ENCODE measurements around the gene RCCD1. TPM values are rescaled to one million over a fixed set of nuclear protein-coding genes. Genes with fewer than 3 reads are reported as not detected.
"Not testable (repeated sequence)": the region's sequence is repeated elsewhere in the genome, so short reads cannot be mapped to it uniquely, and the experiment has no call there.

RCCD1 gene
- total RNA-seq, 1 donor from 2014 or later = 4.6 TPM

DNA sequence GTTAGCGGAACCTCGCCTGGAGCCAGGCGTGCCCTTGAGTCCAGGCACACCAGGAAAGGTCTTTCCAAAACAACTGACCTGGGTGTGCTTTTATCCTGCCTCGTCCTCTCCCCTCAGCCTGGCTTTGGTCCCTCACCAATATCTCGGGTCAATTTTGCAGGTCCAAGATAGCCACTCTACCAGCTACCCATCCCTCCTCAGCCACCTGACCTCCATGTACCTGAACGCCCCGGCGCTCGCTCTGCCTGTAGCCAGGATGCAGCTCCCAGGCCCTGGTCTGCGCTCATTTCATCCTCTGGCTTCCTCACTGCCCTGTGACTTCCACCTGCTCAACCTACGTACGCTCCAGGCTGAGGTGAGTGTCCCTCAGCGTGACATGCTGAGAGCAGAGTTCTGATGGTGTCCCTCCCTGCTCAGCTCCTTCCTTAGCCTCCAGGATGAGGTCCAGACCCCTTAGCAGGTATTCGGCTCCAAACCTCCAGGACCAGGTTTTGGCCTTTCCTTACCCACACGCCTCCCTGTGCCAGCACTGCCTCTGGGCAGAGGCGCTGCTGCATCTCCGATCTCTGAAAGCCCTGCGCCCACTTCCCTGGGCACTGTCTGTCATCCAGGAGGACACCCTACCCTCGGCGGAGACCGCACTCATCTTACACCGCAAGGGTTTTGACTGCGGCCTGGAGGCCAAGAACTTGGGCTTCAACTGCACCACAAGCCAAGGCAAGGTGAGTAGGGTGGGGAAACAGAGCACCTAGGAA lies 36.5 kb upstream of the RCCD1 start:
- no peak for DNase-seq (ENCODE audit: low read depth in 2 of 2)

DNA sequence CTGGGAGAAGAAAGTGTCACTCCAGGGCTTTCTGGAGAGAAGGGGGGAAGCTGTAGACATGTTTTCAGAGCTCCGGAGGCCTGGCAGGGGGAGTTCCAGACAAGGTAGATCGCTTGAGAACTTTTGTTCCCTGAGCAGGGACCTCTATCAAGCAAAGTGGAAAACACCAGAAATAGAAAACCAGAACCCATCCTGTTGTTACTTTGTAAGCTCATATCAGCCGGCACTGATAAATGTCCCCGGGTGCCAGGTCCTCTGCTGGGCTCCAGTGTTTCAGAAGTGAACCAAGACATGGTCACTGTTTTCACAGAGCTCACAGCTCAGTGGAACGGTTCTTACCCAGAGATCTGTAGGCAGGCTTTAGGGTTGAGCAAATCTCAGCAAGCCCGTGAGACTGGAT lies 35.8 kb upstream of the RCCD1 start:
- DNase-seq (ENCODE audit: low read depth in 2 of 2) = no peak

DNA sequence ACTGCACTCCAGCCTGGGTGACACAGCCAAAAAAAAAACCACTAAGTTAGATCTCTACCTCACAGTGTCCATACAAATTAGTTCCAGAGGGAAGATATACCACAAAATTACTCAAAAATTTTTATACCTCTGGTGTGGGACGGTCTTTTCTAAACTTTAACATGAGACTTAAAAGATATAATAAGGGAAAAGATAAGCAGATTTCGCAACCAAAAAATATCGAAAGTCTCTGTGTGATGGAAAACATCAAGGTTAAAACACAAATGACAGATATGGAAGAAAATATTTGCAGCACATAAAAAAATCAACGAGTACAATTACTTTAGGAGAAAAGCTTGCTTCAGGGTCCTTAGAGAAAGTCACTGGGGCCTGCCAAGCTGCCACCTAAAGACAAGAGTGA lies 32.8 kb upstream of the RCCD1 start:
- no peak for DNase-seq (ENCODE audit: low read depth in 2 of 2)

DNA sequence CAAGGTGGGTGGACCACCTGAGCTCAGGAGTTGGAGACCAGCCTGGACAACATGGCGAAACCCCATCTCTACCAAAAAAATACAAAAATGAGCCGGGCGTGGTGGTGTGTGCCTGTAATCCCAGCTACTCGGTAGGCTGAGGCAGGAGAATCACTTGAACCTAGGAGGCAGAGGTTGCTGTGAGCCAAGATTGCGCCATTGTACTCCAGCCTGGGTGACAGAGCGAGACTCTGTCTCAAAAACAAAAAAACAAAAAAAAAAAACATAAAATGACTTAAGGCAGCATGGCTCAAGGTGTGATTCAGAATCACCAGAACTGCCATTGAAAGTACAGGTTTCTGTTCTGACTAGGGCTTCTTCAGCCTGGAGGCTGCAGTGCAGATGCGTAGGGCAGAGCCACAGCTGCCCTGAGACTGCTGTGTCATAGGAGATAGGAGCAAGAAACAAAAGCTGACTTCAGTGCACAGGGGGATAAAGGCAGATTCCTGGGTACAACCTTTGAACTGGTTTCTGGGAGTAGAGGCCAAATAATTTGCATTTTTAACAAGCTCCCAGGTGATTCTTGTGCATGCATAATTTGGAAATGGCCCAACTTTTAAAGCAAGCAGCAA lies 31.9 kb upstream of the RCCD1 start:
- not testable (repeated sequence) for DNase-seq (ENCODE audit: low read depth in 2 of 2)

DNA sequence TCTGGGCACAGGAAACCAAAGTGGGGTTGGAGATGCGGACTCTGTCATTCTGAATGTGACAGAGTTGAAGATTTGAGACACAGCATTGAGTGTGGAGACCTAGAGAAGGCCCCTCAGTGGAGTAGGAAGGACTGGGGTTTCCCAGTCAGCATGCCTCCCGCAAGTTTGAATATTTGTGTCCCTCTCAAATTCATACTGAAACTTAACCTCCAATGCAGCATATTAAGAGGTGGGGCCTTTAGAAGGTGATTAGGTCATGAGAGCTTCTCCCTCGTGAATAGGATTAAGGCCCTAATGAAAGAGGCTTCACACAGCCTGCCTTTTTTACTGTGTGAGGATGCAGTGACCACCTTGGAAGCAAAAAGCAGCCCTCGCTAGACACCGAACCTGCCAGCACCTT lies 30.3 kb upstream of the RCCD1 start:
- no peak for DNase-seq (ENCODE audit: low read depth in 2 of 2)

DNA sequence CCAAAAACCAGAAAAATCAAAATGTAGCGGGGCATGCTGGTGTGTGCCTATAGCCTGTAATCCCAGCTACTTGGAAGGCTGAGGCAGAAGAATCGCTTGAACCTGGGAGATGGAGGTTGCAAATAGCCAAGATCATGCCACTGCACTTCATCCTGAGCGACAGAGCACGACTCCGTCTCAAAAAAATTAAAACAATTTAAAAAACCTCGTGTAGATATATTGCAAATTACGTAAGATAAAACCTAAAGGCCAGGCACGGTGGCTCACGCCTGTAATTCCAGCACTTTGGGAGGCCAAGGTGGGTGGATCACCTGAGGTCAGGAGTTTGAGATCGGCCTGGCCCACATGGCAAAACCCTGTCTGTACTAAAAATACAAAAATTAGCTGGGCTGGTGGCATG lies 27.9 kb upstream of the RCCD1 start:
- DNase-seq (ENCODE audit: low read depth in 2 of 2) = not testable (repeated sequence)

DNA sequence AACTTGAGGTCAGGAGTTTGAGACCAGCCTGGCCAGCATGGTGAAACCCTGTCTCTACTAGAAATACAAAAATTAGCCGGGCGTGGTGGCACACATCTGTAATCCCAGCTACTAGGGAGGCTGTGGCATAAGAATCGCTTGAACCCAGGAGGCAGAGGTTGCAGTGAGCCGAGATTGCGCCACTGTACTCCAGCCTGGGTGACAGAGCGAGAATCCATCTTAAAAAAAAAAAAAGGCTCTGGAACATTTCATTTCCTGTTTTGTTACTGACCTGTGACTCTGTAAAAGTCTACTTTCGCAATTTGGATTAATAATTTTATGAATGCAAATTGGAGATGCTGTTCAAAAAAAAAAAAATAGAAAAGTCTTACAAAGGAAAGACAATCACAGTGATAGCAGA lies 26.6 kb upstream of the RCCD1 start:
- DNase-seq (ENCODE audit: low read depth in 2 of 2) = not testable (repeated sequence)

DNA sequence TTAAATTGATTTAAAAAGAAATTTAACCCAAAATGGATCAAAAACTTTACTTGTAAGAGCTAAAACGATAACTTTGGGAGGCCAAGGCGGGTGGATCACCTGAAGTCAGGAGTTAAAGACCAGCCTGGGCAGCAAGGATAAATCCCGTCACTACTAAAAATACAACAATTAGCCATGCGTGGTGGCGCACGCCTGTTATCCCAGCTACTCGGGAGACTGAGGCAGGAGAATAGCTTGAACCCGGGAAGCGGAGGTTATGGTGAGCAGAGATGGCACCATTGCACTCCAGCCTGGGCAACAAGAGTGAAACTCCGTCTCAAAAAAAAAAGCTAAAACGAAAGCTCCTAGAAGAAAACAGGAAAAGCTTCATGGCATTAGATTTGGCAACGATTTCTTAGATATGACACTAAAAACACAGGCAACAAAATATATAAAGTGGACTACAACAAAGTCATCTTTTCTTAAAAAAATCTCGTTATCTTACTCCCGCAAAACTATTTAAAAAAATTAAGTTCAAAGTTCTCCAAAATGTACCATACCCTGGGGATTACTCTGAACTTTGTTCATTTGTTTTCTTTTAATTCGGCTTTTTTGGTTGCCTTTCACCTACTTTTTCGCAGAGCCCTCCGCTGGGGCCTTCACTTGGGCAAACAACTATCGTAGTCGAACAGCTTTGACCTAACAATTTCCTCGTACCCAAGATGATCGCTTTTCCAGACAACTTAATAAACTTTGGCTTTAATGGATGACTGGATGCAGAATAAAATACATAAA lies 25.3 kb upstream of the RCCD1 start:
- DNase-seq (ENCODE audit: low read depth in 2 of 2) = no peak

DNA sequence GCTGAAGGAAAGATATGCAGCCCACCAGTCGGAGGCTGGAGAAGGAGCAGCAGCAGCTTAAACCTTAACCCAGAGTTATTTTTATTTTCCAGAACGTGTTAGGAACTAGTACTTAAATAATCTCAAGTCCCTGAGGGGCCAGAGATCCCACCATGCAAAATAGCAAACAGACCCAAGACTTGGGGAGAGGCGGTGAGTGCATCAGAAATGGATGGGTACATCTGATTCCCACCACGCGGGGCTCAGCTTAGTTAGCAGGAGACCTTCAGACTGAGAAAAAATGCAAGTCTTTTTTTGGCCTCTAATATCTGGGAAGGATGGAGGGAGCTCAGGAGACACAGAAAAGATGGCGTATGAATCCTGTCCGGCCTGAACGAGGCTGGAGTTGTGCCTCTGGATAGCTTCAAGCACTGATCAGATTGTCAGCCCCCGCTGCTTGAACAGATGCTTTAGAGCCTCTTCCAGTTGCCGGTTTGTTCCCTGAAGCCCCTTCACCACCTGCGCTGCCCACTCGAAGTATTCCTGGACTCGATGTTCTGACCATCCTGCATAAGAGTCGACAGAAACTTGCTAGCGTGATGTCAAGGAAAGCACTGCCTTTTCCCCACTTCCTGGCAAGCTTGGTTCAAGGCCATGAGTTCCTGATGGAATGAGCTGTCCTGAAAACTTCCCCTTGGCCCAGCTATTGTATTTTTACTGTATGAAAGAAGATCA lies 23.7 kb upstream of the RCCD1 start:
- DNase-seq (ENCODE audit: low read depth in 2 of 2) = peak; percentile 14 to 73

DNA sequence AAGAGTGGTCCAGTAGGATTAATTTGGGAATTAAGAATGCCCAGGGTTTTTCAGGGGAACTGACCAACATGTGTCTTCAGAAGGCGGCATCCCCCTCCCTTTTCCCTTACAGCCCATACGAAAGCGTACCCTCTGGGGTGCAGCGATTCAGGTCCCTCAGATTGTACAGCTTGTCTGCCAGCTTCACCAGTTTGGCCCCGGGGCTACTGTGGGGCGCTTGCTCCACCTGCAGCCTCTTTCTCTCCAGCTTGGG lies 23.2 kb upstream of the RCCD1 start:
- no peak for DNase-seq (ENCODE audit: low read depth in 2 of 2)

DNA sequence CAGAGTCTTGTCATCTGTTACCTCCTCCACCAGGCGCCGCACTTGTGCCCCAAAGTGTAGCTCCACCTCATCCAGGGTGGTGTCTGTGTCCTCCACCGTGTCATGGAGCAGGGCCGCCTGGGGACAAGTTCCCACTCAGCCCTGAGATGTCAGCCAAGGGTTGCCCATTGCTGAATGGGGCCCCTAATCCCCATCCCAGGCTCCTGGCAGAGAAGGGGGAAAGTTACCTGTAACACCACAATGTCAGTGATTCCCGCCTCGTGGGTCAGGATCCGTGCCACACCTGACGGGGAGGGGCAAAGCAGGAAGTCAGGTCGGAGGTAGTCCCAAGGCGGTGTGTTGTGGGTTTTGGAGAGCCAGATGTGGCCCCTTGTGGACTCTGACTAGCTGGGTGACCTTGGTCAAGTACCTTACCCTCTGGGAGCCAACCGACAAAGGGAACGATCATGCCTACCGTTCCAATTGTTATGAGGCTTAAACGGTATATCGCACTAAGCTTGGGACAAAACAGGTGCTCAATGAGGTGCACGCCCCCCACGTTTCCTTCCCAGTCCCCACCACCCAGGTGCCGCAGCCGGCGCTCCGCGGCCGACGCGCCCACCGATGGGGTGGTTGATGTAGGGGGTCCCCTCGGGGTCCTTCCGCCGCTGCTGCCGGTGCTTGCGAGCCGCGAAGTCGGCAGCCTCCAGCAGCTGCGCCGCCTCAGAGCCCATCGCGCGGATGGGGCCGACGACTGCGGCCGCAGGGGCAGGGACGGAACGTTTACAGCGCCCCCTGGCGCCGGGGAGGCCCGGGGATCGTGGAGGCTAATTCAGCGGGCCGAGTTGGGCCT lies 22.6 kb upstream of the RCCD1 start, which contains the start of gene HDDC3:
TSS of gene HDDC3 (minus strand) at position 722 of the 832 bp plus-strand sequence. CDS start at position 713, 9 bp downstream.
- DNase-seq (ENCODE audit: low read depth in 2 of 2) = peak; percentile 84 to 87

DNA sequence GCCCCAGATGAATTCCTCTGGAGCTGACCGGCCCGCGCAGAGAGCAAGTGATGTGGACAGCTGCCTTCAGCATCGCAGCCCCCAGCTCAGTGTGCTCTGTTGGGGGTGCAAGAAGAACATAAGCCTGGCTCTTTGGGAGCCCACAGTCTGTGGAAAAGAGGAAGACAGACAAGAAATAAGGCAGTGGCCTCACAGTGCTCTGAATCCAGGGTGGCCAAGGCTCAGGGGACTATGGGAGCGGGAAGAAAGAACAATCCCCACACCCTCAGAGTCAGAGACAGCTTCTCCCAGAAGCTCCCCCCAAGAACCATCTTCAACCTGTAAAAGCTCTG lies 22.1 kb upstream of the RCCD1 start:
- no peak for DNase-seq (ENCODE audit: low read depth in 2 of 2)

DNA sequence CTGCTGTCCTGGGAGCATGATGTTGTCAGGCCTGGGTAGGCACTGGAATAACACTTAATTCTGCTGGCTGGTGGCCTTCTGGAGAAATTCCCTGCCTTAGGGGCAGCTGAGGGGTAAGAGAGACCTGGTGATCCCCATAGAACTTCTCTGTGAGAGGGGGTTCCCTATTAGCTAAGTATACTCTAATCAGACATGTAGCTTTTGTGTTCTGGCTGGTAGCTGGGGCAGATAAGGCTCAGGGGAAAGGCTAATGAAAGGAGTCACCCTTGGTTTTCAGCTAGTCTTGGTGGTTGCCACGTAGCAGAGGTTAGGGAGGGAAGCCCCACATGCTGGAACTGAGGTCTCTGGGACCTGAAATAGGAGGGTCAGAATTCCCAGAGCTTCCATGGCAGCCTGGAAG lies 21.4 kb upstream of the RCCD1 start:
- no peak for DNase-seq (ENCODE audit: low read depth in 2 of 2)

DNA sequence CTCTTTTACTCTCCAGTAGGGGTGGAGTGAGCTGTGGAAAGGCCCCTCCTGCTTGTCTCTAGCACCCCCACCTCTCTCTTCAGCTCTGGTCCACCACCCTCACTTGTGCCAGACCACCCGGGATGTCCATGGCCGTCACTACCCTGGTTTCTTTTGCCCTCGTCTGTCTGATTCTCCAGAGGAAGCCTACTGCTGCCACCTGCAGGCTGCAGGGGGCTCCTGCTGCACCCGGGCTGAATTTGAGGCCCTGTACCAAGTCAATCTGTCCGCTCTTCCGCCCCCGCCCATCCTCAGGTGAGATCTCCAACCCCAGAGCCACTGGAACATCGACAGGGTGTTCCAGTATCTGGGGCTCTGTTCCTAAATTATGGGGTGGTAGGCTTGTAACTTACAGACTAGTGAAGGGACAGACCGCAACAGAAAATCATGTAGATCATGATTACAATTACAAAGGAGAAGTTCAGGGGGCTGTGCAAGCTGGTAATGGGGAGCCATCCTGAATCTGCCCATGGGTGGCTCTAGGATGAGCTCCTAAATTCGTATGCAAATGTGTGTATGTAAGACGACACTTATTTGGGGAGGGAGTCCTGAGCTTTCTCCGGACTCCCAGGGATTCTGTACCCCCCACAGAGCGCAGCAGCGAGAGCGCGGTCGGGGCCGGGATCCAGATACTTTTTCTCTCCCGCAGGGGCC lies 20.3 kb upstream of the RCCD1 start:
- peak; percentile 84 for DNase-seq (ENCODE audit: low read depth in 2 of 2)

DNA sequence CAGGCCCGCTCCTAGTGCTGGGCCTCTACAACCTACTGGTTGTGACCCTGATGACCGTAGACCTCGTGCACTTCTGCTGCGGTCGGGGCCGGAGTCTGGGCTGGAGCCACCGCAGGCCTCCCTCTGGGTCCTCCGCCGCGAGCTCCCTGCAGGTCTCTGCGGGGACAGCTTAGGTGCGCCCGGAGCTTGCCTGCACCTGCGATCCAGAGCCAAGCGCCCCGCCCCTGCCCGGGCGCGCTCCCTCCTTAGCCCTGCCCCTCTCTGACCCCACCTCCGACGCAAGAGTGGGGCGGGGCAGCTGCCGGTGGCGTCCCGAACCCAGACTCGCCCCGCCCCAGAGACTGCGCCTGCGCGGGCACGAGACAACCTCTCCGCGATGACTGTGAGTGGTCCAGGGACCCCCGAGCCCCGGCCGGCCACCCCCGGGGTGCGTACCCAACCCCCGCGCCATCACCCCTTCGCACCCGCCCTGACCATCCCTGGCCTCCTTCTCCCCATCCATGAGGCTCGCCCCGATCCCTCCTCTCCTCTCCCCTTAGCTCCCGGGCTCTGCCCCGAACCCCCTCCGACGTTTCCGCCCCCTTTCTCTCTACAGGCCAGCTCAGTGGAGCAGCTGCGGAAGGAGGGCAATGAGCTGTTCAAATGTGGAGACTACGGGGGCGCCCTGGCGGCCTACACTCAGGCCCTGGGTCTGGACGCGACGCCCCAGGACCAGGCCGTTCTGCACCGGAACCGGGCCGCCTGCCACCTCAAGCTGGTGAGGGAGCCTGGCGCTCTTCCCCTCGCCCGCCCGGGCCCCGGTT lies 19.5 kb upstream of the RCCD1 start, which contains the start of gene UNC45A:
TSS of gene UNC45A (plus strand) at position 337 of the 803 bp plus-strand sequence. CDS start at position 377, 40 bp downstream.
- peak; percentile 70 to 84 for DNase-seq (ENCODE audit: low read depth in 2 of 2)

DNA sequence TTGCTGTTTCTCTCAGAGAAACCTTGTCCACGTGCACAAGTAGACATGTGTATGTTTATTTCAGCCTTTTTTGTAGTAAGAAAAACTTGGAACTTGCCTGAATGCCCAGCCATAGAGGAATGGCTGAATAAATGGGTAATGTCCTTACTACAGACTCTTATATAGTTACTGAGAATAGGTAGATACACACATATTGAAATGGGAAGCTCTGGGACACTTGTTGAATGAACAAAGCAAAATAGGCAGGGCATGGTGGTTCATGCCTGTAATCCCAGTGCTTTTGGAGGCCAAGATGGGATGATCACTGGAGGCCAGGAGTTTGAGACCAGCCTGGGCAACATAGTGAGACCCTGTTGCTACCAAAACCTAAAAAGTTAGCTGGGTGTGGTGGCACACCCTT lies 17.9 kb upstream of the RCCD1 start:
- no peak for DNase-seq (ENCODE audit: low read depth in 2 of 2)

DNA sequence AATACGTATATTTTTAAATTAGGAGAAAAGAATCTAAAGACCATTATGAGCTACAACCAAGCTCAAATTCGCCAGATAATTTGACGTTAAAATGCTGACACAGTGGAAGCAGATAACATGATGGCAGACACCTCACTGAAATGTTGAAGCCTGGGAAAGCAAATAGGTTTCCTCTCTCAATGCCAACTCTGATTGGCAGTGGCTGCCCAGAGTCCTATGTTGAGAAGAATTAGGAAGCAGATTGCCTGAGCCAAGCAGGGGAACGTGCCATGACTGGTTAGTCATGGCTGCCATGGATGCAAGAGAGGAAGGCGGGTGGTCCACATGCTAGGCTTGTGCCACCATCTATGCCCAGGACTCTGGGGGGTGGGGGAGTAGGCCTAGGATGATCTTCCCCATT lies 16.4 kb upstream of the RCCD1 start:
- no peak for DNase-seq (ENCODE audit: low read depth in 2 of 2)

DNA sequence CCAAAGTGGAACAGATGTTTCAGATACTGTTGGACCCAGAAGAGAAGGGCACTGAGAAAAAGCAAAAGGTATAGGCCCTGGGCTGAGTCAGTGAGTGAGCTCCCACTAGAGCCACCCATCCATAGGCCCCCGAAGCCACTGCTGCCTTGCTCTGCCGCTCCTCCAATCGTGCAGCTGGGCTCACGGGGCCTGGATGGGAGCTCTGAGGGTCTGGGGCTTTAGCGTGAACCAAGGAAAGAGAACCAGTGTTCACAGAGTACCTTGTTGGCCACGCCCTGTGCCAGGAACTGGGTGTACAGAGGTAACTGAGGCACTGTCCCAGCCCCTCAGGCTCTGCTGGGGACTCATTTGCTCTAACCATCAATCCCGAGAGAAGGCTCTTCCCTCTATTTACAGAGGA lies 14.9 kb upstream of the RCCD1 start:
- no peak for DNase-seq (ENCODE audit: low read depth in 2 of 2)

DNA sequence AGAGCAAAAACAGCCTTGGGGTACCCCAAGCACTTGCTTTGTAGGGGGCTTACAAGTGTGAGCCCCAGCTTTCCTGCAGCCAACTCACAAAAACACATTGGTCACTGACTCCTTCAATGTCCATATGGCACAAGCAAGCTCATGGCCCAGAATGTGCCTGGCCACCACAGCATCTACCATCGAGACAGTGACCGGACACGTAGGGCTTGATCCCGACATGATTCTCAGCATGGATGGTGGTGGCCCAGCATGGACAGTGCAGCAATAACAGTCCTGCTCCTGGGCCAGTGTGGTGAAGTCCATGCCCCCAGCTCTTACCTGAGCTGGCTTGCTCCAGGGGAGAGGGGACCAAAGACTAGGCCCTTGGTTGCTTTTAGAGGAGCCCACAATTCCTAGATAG lies 13.6 kb upstream of the RCCD1 start:
- no peak for DNase-seq (ENCODE audit: low read depth in 2 of 2)

Data from lung microvascular endothelial cell (primary cell).